NCI-H446 (cell line): ENCODE results near the gene TBKBP1.

Experiments
- DNase-seq, 2 experiments: peaks; one replicate each; lab custom pipeline; 2025; lab: John Stamatoyannopoulos, UW

The TBKBP1 gene

GRCh38 chr17:47715669-47716325, 21.8 kb downstream of the TBKBP1 start:
- DNase-seq, result no peak

DNA sequence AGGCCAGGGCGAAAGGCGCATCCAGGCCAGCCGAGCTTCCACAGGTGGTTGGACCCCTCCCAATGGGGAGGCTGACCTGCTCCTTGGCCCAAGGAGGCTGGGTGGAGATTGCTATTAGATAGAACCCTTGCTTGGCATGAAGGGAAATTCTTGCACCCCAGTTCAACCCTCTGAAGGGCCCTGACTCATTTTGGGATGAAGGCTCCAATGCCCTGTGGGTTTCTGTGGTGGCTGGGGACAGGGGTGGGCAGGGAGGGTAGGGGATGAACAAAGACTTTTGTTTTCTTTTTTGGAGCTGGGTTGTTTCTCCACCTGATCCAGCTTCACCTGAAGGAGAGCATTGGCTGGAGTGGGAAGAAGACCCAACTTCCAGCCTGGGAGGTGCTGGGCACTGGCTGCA, 22.4 kb downstream of the TBKBP1 start:
- DNase-seq, result no peak

DNA sequence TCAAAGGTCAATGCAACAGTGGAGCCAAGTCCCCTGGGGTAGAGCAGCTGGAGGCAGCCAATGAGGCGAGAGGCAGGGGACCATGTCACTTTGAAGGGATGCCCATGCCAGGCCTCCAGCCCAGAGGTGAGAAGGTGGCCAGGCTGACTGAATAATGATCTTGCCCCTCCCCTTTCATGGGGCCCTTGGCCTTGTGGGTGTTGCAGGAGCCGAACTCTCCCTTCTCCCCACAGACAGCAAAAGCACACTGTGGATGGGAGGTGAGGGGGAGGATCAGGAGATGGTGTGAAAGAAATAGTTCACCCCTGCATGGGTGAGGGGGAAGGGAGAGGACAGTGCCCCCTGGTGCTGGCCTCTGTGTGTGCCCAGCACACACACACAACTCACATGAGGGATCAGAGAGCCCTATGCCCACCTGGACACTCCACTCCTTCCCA, 23.3 kb downstream of the TBKBP1 start:
- DNase-seq, result no peak

- no peak for DNase-seq
Observed at GRCh38 chr17:47717979-47718621, 24.1 kb downstream of the TBKBP1 start.

- DNase-seq, result no peak
Observed at GRCh38 chr17:47718634-47719405, 24.9 kb downstream of the TBKBP1 start.

DNA sequence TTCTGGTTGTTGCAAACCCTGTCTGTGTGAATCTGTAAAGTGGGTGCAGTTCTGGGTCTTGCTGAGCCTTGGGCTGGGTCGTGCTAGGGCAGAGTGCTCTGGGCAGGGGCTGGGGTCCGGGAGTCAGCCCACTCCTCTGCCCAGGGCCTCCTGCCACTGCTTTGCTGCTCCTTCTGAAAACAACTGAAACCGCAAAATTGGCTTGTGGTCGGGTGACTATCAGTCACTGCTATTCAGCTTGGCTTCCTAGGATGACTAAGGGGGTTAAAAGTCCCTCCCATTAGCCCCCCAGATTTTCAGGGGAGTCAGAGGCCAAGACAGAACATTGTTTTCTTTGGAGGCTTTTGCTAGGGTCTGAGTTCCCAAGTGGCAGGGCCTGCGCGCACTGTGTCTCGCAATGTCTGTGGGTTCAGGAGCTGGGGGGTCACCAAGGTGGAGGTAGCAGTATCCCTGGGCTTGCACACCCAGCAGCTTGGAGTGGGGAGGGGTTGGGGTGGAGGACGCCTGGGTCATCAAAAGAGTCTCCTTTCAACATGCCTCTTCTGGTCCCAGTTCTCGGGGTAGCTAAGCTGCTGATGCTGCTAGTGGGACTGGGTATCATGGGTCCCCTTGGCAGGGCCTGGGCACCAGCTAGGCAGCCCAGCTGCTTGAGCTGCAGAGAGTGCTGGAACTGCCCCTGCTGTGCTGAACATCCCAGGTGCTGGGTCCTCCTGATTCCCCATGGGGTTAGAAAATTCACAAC, 25.6 kb downstream of the TBKBP1 start:
- DNase-seq, result no peak

GRCh38 chr17:47720196-47720595, 26.2 kb downstream of the TBKBP1 start:
- no peak for DNase-seq

DNA sequence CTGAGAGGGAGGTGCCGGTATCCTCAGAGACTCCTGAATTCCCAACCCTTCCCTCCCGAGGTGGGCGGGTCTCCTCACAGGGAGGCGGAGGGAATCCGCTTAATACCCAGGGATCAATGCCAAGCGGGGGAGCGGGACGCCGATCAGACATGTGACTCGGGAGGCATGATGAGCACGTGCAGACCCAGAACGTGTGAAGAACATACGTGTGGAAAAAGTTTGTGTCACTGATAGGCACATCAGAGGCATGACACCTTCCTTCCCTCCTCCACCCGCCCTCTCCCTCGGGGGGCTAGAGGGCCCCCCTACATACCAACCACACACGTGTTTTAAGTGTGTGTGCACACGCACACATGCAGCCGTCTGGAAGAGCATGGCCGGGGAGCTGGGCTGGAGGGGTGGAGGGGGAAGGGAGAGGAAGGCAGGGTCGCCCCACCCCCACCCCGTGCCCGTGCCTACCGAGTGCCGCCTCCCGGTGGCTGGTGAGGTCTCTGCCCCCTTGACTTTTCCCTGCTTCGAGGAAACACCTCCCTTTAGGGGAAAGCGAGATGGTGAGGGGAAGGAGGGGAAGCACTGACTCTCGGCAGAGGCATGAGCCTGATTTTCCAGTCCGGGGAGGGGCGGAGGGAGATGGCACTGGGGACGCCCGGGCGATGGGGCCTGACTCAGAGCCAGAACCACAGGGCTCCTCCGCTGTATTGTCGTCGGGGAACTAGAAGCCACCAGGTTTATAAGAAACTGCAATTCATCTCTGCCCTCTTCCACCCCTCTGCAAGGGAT, 27.0 kb downstream of the TBKBP1 start:
- DNase-seq, result peak in 1 of 2 experiments; percentile 9

DNA sequence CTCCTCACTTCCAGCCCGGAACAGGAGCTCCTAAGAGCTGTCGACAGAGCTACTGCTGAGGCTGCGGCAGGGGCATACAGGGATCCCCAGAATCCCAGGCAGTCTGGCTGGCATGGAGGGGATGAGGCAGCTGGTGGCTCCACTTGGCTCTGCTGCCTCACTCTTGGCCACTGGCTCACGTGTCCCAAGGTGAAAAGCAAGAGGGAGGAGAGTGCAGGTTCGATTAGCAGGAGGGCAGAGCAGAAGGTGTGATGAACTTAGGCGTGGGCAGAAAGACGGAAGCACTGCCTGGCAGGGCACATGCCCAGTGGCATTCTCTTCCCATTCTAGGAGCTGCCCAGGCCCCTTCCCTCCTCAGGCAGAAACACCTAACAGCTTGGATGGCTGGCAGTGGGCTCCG, 27.8 kb downstream of the TBKBP1 start:
- DNase-seq, result no peak

DNA sequence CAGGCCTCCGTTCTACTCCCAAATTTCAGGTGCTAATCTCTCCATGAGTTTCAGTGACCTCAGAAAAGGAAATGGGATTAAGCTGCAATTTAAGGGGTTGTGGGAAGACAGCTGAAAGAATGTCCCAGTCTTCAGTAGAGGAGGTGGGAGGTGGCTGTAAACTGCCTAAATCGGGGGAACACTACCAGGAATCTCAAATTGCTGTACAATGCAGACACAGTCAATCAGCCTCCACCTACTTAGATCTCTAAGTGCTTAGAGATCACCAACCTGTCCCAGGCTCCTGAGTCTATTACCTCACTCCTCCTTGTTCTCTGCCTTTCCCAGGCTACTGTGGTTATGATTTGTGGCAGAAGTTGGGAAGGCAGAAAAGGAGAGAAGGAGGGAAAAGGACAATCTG, 30.7 kb downstream of the TBKBP1 start:
- DNase-seq, result no peak

DNA sequence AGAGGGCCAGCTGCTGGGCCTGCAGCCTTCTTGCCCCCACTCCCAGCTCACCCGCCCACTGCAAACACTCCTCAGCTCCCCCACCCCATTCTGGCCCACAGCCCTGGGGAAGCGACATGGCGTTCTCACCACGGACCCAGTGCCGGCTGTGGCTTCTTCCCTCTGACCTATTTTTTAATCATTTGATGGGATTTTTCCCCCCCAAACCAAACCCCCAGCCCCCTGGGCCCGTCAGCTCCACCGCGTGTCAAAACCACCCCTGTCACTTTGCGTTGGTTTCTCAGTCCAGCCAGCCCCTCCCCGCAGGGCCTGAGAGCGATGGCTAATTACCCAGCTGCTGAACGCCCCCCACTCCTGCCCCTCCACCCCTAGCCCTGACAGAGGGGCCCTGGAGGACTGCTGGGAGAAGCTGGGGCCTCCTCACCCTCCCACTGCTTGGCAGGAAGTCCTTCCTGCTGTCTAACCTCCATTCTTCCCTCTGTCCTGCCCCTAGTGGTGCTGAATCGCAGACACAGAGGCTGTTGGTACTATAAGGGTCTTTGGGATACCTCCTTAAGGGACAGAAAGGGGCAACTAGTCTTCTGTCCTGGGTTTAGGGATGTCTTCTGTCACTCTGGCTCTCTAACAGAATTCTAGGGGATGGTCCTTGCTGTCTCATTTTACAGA, 31.6 kb downstream of the TBKBP1 start:
- no peak for DNase-seq

GRCh38 chr17:47726796-47727703, 33.1 kb downstream of the TBKBP1 start:
- no peak for DNase-seq

DNA sequence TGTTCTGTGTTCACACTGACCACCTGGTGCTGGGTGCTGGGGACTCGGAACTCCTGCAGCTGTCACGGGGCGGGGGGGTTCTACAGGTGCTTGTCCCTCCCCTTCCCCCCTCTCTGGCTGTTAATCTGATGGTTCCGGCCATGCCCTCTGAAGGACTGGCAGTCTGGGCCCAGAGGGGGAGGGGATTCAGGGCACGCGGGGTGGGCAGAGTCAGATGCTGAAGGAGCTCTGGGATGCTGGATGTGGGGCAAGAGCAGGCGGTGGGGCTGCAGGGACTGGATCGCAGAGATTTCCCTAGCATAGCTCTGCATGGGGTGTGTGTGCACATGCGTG, 33.7 kb downstream of the TBKBP1 start:
- DNase-seq, result no peak

- no peak for DNase-seq
Observed at GRCh38 chr17:47728214-47728877, 34.4 kb downstream of the TBKBP1 start.

DNA sequence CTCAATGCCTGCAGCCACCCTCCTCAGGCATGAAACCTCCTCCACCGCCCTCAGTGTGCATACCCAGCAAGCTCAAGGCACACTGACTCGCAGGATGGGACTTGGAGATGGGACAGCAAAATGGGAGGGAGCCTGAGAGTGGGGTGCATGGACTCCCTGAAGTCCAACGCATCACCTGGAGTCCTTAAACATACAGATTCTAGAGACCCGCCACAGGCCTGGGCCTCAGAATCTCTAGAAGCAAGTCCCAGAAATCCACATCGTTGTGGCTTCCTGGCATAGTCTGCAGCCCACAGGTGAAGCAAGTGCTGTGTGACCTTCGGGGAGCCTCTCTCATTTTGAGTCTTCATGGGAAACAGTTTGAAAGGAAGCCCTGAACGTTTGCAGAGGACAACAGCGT, 35.5 kb downstream of the TBKBP1 start:
- DNase-seq, result no peak

DNA sequence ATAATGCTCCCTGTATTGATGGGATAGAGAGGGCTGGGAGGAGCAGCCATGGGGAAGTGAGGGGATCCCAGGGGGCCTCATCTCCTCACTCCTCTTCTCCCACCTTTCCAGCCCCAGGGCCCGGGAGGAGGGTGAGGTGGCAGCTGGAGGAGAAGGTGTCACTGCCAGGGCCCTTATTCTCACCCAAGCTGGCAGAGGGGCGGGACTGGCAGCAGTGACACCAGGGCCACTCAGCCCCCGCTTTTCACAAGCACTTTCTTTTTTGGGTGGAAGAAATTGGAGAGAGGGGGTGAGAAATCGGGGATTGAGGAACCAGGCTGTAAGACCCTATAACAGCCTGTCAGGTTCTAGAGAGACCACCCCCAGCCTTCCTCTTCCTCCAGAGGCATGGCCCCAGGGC, 36.7 kb downstream of the TBKBP1 start:
- no peak for DNase-seq

DNA sequence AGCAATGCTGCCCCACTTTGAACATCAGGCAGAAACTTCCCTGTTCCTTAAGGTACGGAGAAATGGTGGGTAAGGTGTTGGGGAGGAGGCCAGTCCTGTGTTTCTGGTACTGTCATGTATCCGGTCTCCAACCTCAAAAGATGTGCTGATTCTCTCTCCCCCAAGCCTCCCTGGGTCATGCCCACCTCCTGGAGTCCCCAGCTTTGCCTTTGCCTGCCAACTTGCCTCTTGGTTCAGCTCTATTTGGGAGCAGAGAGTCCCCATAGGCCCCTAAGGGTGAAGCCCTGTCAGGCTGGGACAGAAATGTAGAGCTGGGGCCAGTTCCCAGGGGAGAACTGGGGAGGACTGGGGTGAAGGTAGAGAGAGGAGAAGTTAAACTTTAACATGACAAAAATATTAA, 37.4 kb downstream of the TBKBP1 start:
- no peak for DNase-seq

GRCh38 chr17:47732399-47733046, 38.6 kb downstream of the TBKBP1 start:
- no peak for DNase-seq

DNA sequence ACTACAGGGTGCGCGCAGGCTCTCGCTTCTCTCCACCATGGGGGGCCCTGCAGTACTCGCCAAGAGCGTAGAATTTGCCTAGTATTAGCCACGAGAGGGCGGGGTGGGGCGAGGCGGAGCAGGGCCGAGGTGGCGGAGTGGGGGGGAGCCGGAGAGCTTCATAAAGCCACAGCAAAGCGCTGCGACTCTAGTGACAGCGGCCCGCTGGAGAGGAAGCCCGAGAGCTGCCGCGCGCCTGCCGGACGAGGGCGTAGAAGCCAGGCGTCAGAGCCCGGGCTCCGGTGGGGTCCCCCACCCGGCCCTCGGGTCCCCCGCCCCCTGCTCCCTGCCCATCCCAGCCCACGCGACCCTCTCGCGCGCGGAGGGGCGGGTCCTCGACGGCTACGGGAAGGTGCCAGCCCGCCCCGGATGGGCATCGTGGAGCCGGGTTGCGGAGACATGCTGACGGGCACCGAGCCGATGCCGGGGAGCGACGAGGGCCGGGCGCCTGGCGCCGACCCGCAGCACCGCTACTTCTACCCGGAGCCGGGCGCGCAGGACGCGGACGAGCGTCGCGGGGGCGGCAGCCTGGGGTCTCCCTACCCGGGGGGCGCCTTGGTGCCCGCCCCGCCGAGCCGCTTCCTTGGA, 39.2 kb downstream of the TBKBP1 start, which contains the start of gene TBX21:
TSS of gene TBX21 (plus strand) at position 190 of the 627 bp plus-strand sequence. CDS start at position 409, 219 bp downstream.
- DNase-seq, result no peak
